Hepatocyte (in vitro differentiated cells): ENCODE results near the gene ARHGEF12. TPM values are rescaled to one million over a fixed set of nuclear protein-coding genes. Genes with fewer than 3 reads are reported as not detected.

Experiments
- DNase-seq: peaks from one replicate; pipeline ENCODE4 v3.0.0-alpha.2; 2016; ENCODE audit warnings: low spot score
- H2AFZ ChIP-seq: fragments of 200-600 bp; sonication (generic); 2 replicates; pipeline ENCODE4 v1.6.0; 2016; ENCODE audit warnings: antibody characterized with exemption, mild to moderate bottlenecking
- H3K27ac ChIP-seq: fragments of 200-600 bp; sonication (generic); 2 replicates; pipeline ENCODE4 v1.5.1; 2016; ENCODE audit warnings: mild to moderate bottlenecking
- H3K27me3 ChIP-seq: fragments of 200-600 bp; sonication (generic); 2 replicates; pipeline ENCODE4 v1.6.1; 2016
- H3K36me3 ChIP-seq: fragments of 200-600 bp; sonication (generic); replicated peaks from 2 replicates; pipeline ENCODE4 v1.5.1; 2016; ENCODE audit warnings: low read depth; ENCODE audit not compliant: insufficient read depth
- H3K4me1 ChIP-seq: fragments of 200-600 bp; sonication (generic); 2 replicates; pipeline ENCODE4 v1.5.1; 2016; ENCODE audit warnings: mild to moderate bottlenecking, moderate library complexity; ENCODE audit not compliant: insufficient read depth
- H3K4me2 ChIP-seq: fragments of 200-600 bp; sonication (generic); 2 replicates; pipeline ENCODE4 v1.6.0; 2016
- H3K4me3 ChIP-seq: fragments of 200-600 bp; sonication (generic); 2 replicates; pipeline ENCODE4 v1.5.1; 2016; ENCODE audit warnings: mild to moderate bottlenecking
- H3K79me2 ChIP-seq: fragments of 200-600 bp; sonication (generic); 2 replicates; pipeline ENCODE4 v1.6.0; 2017; ENCODE audit warnings: mild to moderate bottlenecking
- H3K9me2 ChIP-seq: fragments of 200-600 bp; sonication (generic); replicated peaks from 2 replicates; pipeline ENCODE4 v1.6.0; 2017; ENCODE audit warnings: mild to moderate bottlenecking; ENCODE audit not compliant: insufficient read depth
- H3K9me3 ChIP-seq: fragments of 200-600 bp; sonication (generic); 2 replicates; pipeline ENCODE4 v1.5.1; 2016; ENCODE audit warnings: low read depth, mild to moderate bottlenecking
- H4K20me1 ChIP-seq: fragments of 200-600 bp; sonication (generic); 2 replicates; pipeline ENCODE4 v1.6.0; 2016; ENCODE audit warnings: mild to moderate bottlenecking; ENCODE audit not compliant: insufficient read depth, poor library complexity, severe bottlenecking
- CTCF ChIP-seq: fragments of 200-600 bp; sonication (generic); IDR thresholded peaks from 2 replicates; pipeline ENCODE4 v1.5.1; 2016; ENCODE audit warnings: antibody characterized with exemption, mild to moderate bottlenecking; ENCODE audit not compliant: poor library complexity
- EZH2 ChIP-seq: fragments of 200-600 bp; sonication (generic); IDR thresholded peaks from 2 replicates; pipeline ENCODE4 v1.6.1; 2016; ENCODE audit warnings: antibody characterized with exemption, mild to moderate bottlenecking, borderline replicate concordance
- EZH2phosphoT487 ChIP-seq: fragments of 200-600 bp; sonication (generic); IDR thresholded peaks from one replicate; pipeline ENCODE4 v1.6.1; 2018; ENCODE audit warnings: antibody characterized with exemption, mild to moderate bottlenecking, low read depth, moderate library complexity; ENCODE audit not compliant: unreplicated experiment, severe bottlenecking
- WGBS: methylation state at CpG from one replicate; pipeline ENCODE4 v1.1.6; 2016; ENCODE audit warnings: low lambda C conversion rate; ENCODE audit errors: missing lambda C conversion rate; 5-methylcytosine and 5-hydroxymethylcytosine counted together
- polyA plus RNA-seq: library from polyadenylated mRNA; unstranded; fragments of >200 nt; fragmentation: Nextera tagmentation; extraction: Ambion mirVana; gene quantifications from 2 replicates; pipeline ENCODE4 v1.2.1, GENCODE V29; 2016
- total RNA-seq: library from RNA; depleted of rRNA; stranded (reverse); fragments of >200 nt; gene quantifications from 2 replicates; pipeline ENCODE4 v1.2.3, GENCODE V29; 2014

Gene ARHGEF12
- total and polyA plus RNA-seq, 2 experiments from 2014 or later = 21.2 to 75.1 TPM

- Histone ChIP-seq H3K27me3 (peaks cover 5% of the 10 kb centered on the region), H3K9me2 (no peaks in the 10 kb centered on the region), H3K4me3 (no peak overlapping the region), H4K20me1 (no peaks in the 10 kb centered on the region), H3K9me3 (no peaks in the 10 kb centered on the region), H3K4me2 (peak overlapping the region; percentile 6), H3K27ac (peak overlapping the region; percentile 51), H3K36me3 (no peaks in the 10 kb centered on the region), H2AFZ (no peak overlapping the region), H3K79me2 (no peaks in the 10 kb centered on the region), H3K4me1 (peaks cover 23% of the 10 kb centered on the region)
- TF ChIP-seq EZH2phosphoT487 (peak; percentile 86), EZH2 (no peak)
- WGBS = 78% methylated on average over 16 of the region's 16 CpGs
- DNase-seq = peak; percentile 57
These were observed 189.3 kb downstream of the ARHGEF12 start for GRCh38 chr11:120525261-120526171.

DNA sequence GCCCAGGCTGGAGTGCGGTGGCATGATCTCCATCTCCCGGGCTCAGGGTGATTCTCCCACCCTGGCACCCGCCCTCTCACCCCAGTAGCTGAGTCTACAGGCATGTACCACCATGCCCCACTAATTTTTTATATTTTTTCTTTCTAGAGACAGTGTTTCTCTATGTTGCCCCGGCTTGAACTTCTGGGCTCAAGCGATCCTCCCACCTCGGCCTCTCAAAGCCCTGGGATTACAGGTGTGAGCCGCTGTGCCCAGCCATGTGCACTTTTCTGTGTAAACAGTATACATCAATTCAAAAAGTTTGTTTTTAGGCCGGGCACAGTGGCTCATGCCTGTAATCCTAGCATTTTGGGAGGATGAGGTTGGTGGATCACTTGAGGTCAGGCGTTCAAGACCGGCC lies 190.0 kb downstream of the ARHGEF12 start:
- H3K9me2 ChIP-seq = no peaks in the 10 kb centered on the region
- no peak overlapping the region for H2AFZ ChIP-seq
- H3K4me1 ChIP-seq = peaks cover 23% of the 10 kb centered on the region
- H3K36me3 ChIP-seq = no peaks in the 10 kb centered on the region
- peak overlapping the region; percentile 6 for H3K4me2 ChIP-seq
- no peak overlapping the region for H3K4me3 ChIP-seq
- H4K20me1 ChIP-seq = no peaks in the 10 kb centered on the region
- TF ChIP-seq CTCF (no peak), EZH2phosphoT487 (no peak), EZH2 (no peak)
- H3K27me3 ChIP-seq = peaks cover 5% of the 10 kb centered on the region
- 85% methylated on average over 9 of the region's 10 CpGs for WGBS
- H3K79me2 ChIP-seq = no peaks in the 10 kb centered on the region
- no peak for DNase-seq
- no peaks in the 10 kb centered on the region for H3K9me3 ChIP-seq
- peak overlapping the region; percentile 27 for H3K27ac ChIP-seq

DNA sequence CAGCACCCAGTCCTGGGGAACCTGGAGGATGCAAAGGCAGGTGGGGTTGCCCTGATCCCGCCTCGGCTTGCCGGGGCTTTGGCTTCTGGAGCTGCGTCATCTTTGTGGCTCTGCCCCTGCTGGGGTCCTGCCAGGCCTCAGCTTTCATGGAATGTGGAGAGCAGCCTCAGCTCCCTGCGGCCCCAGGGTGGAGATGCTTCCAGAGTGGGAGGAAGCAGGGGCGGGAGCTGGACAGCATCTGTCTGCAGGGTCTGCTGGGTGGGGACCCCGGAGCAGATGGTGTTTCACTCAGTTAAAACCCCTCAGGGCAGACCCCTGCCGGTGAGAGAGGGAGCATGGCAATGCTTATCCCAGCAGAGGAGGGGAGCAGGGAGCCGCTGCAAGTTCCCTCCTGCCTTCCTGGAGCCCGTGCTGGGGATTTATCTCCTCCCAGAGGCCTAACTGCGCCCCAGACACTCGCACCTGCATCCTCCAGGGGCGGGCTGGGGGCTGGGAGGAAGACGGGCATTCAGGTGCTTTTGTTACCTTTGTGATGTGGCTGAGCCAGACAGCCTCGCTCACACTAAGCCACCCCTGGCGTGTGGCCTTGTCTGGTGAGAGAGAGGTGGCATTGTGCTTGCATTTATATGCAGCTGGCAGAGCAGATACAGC lies 191.0 kb downstream of the ARHGEF12 start:
- Histone ChIP-seq H3K4me2 (peak overlapping the region; percentile 58), H2AFZ (no peak overlapping the region), H3K27me3 (peaks cover 5% of the 10 kb centered on the region), H3K79me2 (no peaks in the 10 kb centered on the region), H3K4me3 (no peak overlapping the region), H3K4me1 (peaks cover 23% of the 10 kb centered on the region), H4K20me1 (no peaks in the 10 kb centered on the region), H3K27ac (peak overlapping the region; percentile 50), H3K9me3 (no peaks in the 10 kb centered on the region), H3K36me3 (no peaks in the 10 kb centered on the region), H3K9me2 (no peaks in the 10 kb centered on the region)
- no peak for TF ChIP-seq EZH2phosphoT487
- peak; percentile 22 for TF ChIP-seq CTCF
- no peak for TF ChIP-seq EZH2
- peak; percentile 63 for DNase-seq
- WGBS = 37% methylated on average over 15 of the region's 16 CpGs

GRCh38 chr11:120528749-120529148 lies 192.5 kb downstream of the ARHGEF12 start:
- peaks cover 27% of the 10 kb centered on the region for H3K4me1 ChIP-seq
- no peak for DNase-seq
- no peak overlapping the region for H3K4me2 ChIP-seq
- H3K36me3 ChIP-seq = no peaks in the 10 kb centered on the region
- H3K27ac ChIP-seq = no peak overlapping the region
- no peaks in the 10 kb centered on the region for H3K9me3 ChIP-seq
- H4K20me1 ChIP-seq = no peaks in the 10 kb centered on the region
- 91% methylated on average over 4 of the region's 4 CpGs for WGBS
- H3K79me2 ChIP-seq = no peaks in the 10 kb centered on the region
- H3K9me2 ChIP-seq = no peaks in the 10 kb centered on the region
- peaks cover 5% of the 10 kb centered on the region for H3K27me3 ChIP-seq
- H2AFZ ChIP-seq = no peak overlapping the region
- TF ChIP-seq CTCF (no peak), EZH2phosphoT487 (no peak), EZH2 (no peak)
- no peak overlapping the region for H3K4me3 ChIP-seq
